Testis (tissue), 2 donors: ENCODE data around the gene AGK.

ENCODE experiments used
- POLR2A ChIP-seq: fragments of 450-650 bp; IDR thresholded peaks from one replicate; pipeline ENCODE4 v1.6.1; 2017; ENCODE audit warnings: antibody characterized with exemption, mild to moderate bottlenecking, moderate library complexity
- TF ChIP-seq, protein P1 (sequence below), 3 experiments: fragments of 450-650 bp in 2 of 3; fragments of 200-600 bp in 1 of 3; sonication (generic) in 1 of 3; IDR thresholded peaks; one replicate each; pipeline ENCODE4 v1.5.1; 2016 to 2019; ENCODE audit warnings: antibody characterized with exemption in 3 of 3, mild to moderate bottlenecking in 2 of 3, moderate library complexity in 1 of 3

DNA sequence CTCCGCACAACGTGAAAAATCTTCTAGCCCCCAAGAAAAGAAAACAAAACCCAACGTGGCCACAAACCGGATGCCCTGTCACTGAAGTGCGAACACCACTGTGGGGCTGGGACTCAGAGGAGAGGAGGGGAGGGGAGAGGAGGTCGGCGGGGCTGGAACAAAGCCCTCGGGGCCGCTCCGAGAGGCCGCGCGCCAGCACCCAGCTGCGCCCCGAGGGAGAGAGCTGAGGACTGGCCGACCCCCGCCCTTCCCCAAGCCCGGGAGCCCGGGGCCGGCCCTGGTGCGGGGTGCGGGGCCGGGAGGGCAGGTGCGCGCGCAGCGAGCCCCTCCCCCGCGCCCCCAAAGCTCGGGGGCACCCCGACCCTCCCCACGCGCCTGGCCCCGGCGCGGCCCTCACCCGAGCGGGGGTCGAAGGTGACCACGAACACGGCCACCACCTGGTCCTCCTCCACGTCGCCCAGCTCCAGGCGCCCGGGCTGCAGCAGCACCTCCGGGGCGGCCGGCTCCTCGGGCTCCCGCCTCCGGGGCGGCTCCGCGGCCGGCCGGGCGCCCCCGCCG is 150.4 kb downstream of the AGK start:
- TF ChIP-seq, protein P1, sequence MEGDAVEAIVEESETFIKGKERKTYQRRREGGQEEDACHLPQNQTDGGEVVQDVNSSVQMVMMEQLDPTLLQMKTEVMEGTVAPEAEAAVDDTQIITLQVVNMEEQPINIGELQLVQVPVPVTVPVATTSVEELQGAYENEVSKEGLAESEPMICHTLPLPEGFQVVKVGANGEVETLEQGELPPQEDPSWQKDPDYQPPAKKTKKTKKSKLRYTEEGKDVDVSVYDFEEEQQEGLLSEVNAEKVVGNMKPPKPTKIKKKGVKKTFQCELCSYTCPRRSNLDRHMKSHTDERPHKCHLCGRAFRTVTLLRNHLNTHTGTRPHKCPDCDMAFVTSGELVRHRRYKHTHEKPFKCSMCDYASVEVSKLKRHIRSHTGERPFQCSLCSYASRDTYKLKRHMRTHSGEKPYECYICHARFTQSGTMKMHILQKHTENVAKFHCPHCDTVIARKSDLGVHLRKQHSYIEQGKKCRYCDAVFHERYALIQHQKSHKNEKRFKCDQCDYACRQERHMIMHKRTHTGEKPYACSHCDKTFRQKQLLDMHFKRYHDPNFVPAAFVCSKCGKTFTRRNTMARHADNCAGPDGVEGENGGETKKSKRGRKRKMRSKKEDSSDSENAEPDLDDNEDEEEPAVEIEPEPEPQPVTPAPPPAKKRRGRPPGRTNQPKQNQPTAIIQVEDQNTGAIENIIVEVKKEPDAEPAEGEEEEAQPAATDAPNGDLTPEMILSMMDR (IDR thresholded peaks at IDR 0.05), result no peak
- no peak for TF ChIP-seq POLR2A
